Measurements from ENCODE around the gene RREB1.
"Not testable (repeated sequence)": the region's sequence is repeated elsewhere in the genome, so short reads cannot be mapped to it uniquely, and the experiment has no call there.

The RREB1 gene

GRCh38 chr6:7274525-7274924 lies 166.8 kb downstream of the RREB1 start:
- not testable (repeated sequence) for H3K4me3 ChIP-seq (ENCODE audit: low read depth, low read length)

- H3K4me3 ChIP-seq (ENCODE audit: low read depth, low read length): no peak overlapping the region
Measured at GRCh38 chr6:7276199-7276524, 168.4 kb downstream of the RREB1 start.

DNA sequence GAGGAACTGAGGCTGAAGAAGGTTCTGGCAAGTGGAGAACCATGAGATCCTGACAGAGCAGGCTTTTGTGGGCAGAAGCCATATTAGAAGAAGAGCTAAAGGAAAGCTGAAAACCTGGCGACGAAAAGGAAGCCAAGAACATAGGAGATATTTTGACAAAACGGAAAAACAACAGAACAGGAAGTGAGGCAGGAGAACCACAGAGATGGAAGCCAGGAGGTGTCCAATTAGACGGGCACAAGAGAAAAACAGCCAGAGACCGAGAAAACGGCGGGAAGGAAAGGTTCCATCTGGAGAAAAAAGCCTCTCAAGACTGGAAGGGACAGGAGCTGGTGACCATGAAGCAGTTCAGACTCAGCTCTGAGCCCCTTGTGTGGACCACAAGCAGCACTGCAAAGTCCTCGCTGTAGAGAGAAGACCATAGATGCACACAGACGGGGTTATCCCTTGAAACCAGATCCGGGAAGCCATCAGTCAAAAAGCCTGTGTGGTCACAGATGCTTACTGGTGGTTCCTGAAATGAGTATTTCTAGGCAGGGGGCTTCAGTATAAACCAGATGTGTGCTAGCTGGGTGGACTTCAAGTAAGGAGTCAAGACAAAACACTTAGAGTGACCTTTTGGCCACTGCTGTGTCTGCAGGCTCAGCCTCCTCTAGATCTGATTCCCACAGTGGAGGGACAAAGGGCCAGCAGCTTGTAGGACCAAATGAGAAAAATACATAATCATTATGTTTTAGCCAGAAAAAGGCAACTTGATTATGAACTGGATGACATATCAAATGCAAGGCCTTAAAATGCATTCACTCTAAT lies 174.5 kb downstream of the RREB1 start:
- no peak overlapping the region for H3K4me3 ChIP-seq (ENCODE audit: low read depth, low read length)

DNA sequence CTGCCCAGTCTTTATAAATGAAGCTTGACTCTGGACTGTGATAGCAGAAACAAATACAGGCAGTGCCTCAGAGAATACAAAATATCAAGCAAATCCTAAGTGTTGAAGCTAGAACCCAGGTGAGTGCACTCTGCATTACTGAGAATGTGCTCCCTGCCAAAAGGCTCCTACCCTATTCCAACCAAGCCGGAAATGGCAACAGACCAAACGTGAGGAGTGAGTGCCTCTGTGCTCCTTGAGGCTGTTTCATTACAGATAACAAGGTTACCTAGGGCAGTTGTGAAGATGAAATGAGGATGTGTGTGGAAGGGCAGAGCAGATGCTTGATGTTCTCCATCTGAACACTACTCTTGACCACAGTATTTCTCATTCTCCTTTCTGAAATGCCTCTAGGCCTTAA lies 175.9 kb downstream of the RREB1 start:
- no peak overlapping the region for H3K4me3 ChIP-seq (ENCODE audit: low read depth, low read length)

GRCh38 chr6:7285416-7285815 lies 177.7 kb downstream of the RREB1 start:
- H3K4me3 ChIP-seq (ENCODE audit: low read depth, low read length): no peak overlapping the region

GRCh38 chr6:7290079-7290478 lies 182.3 kb downstream of the RREB1 start:
- H3K4me3 ChIP-seq (ENCODE audit: low read depth, low read length): no peak overlapping the region

DNA sequence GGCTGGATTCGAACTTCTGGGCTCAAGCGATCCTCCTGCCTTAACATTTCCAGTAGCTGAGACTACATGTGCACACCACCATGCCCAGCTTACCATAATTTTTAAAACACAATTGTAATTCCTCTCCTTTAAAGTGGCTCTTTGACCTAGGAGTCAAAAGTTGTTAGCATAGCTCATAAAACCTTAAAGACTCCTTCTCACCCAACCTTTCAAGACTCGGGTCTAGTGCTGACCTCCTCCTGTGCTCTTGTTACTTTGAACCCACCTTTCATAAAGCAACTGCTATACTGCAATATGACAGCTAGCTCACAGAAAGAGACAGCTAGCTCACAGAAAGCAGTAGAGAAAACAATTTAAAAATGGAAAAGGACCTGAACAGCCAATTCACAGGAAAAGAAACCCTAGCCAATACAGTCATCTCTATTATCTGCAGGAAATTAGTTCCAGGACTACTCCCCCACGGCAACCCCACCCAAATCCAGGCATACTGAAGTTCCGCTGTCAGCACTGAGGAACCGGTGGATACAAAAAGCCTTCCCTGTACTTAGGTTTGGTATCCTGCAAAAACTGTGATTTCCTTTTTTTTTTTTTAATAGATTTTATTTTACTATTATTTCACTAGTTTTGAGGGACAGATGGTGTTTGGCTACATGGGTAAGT lies 185.0 kb downstream of the RREB1 start:
- no peak overlapping the region for H3K4me3 ChIP-seq (ENCODE audit: low read depth, low read length)

- H3K4me3 ChIP-seq (ENCODE audit: low read depth, low read length): no peak overlapping the region
Measured at GRCh38 chr6:7295916-7296315, 188.2 kb downstream of the RREB1 start.

DNA sequence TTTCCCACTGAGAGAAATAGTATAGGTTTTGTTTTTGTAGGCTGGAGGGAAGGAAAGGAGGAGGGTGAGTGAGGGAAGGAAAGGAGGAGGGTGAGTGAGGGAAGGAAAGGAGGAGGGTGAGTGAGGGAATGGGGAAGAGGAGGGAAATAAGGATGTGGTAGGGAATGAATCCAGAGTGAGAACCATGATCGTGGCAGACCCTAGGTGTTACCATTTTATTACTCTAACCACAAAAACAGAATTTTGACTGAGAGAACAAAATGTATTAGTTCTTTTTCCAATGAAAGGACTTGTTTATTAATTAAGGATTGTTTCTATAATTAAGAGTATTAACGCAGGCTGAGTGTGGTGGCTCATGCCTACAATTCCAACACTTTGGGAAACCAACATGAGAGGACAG lies 188.8 kb downstream of the RREB1 start:
- no peak overlapping the region for H3K4me3 ChIP-seq (ENCODE audit: low read depth, low read length)

GRCh38 chr6:7298113-7298512 lies 190.4 kb downstream of the RREB1 start:
- no peak overlapping the region for H3K4me3 ChIP-seq (ENCODE audit: low read depth, low read length)

- H3K4me3 ChIP-seq (ENCODE audit: low read depth, low read length): no peak overlapping the region
Measured at GRCh38 chr6:7300926-7301325, 193.2 kb downstream of the RREB1 start.
